ENCODE results near the gene FBLN2.

FBLN2 gene

GRCh38 chr3:13533885-13534301 lies 15.0 kb upstream of the FBLN2 start:
- no peak for DNase-seq

DNA sequence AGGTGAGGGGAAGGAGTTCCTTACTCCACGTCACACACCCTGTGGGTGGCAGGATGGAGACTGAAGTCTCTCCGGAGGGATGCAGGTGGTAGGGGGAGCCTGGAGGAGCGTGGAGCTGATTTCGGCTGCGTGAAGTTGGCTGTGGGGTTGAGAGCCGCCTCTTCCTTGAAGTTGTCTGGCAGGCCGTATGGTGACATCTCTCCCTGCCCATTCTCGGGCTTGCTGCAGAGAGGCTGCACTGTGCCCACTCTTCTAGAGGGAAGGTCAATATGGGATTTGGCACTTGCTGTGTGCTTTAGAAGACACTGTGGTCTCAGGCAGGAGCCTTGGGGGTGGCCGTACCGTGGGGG lies 13.4 kb upstream of the FBLN2 start:
- DNase-seq, result no peak

- no peak for DNase-seq
Measured at GRCh38 chr3:13535905-13536304, 13.0 kb upstream of the FBLN2 start.

DNA sequence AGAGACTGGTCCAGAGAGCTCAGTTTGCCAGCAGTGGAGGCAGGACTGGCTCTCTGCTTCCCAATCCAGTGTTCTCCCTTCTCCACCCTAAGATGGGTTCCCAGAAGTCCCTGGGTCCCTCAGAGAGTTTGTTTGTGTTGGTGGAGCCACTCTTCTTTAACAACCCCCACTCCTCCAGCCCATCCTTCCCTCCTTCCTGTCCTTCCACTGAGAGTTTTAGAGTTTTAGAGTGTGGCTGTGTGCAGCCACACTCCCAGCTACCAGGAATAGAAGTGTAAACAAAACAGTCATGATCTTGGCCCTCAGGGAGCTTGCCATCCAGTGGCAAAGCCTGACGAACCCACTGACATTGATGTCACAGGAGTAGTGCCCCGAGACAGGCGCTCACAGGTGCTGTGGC lies 12.5 kb upstream of the FBLN2 start:
- no peak for DNase-seq

- DNase-seq, result peak; percentile 51
Measured at GRCh38 chr3:13536832-13537231, 12.1 kb upstream of the FBLN2 start.

- DNase-seq, result no peak
Measured at GRCh38 chr3:13537244-13537908, 11.5 kb upstream of the FBLN2 start.

GRCh38 chr3:13537909-13538296 lies 11.0 kb upstream of the FBLN2 start:
- DNase-seq, result no peak

GRCh38 chr3:13538520-13539291 lies 10.2 kb upstream of the FBLN2 start:
- DNase-seq, result no peak

DNA sequence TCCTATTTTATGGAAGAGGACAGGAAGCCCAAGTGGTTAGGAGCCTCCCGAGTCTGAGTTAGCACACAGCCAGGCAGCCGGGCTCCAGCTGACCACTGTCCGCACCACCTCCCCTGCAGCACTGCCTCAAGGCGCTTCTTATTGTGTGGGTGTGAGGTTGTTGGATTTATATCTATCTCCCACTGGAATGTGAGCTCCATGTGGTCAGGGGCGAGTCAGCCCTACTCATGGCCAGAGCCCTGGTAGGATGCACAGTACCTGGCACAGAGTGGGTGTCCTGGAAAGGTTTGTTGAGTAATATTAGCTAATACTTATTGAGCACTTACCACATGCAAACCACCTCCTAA lies 9.7 kb upstream of the FBLN2 start:
- no peak for DNase-seq

- no peak for DNase-seq
Measured at GRCh38 chr3:13539671-13540070, 9.3 kb upstream of the FBLN2 start.

DNA sequence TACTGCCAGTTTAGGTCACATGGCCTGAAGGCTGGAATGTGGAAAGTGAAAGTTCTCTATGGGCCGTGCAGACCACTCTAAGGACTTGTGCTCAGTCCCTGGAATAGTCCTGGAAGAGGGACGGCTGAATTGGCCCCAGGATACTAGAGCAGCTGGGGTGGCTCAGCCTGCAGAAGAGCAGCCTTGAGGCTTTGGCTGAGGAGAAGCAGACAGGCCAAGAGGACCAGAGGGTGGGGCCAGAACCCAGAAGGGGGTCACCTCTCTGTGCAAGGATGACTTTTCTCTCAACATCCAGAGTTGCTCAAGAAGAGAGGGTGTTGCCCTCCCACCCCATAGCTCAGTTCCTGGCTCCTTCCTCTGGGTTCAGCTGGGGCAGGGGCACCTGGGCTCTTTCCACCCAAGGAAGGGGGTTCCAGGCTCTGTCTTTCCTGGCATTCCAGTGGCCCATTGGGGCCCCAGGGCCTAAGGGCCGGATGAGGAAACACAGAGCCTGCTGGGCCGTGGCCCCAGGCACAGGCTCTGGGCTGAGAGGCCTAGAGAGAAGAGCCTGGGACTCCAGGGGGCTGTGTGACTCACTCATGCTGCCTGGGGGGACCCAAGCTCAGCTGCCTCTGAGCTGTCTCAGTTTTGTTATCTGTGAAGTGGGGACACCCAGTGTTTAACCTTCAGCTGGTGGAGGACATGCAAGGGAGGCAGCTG lies 8.5 kb upstream of the FBLN2 start:
- DNase-seq, result no peak

DNA sequence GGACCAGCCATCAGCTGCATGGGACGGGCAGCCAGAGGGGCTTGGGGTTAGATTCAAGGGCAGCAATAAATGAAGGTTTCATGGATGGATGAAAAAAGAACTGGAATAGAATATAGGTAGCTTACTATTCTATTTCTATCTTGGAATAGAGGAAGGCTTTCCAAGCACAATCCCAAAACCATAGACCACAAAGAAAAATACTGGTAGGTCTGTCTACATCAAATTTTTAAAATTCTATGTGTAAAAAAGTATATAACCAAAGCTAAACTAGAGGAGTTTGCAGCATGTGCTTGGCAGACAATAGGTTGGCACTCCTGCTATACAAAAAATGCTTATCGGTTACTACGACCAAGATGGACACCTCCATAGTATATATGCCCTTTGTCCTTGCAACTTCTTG lies 7.2 kb upstream of the FBLN2 start:
- DNase-seq, result no peak

DNA sequence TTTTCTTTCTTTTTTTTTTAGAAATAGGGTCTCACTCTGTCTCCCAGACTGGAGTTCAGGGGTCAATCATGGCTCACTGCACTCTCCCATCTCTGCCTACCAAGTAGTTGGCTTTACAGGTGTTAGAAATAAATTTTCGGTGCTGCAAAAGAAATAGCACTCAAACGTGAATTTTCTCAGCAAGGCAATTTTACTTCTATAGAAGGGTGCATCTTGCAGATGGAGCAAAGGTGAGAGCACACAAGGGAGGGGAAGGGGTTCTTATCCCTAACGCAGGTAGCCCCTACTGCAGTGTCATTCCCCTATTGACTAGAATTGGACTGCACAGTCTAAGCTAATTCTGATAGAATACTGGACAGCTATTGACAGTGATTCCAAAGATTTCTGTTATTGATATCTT lies 6.8 kb upstream of the FBLN2 start:
- no peak for DNase-seq

GRCh38 chr3:13543253-13543652 lies 5.7 kb upstream of the FBLN2 start:
- no peak for DNase-seq

DNA sequence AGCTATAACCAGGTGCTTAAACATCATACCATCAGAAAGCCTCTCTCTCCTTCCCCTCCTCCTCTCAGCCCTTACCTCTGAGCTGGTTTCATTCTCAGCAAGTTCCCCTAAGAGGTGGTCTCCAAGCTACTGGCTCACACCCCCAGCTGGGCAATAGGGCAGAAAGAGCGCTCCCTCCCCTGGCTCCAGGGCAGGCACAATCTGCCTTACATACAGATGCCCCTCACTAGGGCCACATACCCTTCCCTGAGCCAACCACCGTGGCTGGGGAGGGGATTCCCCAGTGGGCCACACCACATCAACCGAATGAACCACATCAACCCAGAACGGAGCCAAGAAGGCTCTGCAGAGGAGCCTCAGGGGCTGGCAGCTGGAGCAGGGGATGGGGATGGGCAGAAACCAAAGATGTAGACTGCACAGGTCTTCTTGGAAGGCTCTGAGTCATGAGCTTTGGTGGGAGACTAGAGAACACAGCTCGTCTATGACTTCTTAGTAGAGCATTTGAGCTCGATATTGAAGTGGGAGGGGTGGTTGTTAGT lies 4.6 kb upstream of the FBLN2 start:
- no peak for DNase-seq

DNA sequence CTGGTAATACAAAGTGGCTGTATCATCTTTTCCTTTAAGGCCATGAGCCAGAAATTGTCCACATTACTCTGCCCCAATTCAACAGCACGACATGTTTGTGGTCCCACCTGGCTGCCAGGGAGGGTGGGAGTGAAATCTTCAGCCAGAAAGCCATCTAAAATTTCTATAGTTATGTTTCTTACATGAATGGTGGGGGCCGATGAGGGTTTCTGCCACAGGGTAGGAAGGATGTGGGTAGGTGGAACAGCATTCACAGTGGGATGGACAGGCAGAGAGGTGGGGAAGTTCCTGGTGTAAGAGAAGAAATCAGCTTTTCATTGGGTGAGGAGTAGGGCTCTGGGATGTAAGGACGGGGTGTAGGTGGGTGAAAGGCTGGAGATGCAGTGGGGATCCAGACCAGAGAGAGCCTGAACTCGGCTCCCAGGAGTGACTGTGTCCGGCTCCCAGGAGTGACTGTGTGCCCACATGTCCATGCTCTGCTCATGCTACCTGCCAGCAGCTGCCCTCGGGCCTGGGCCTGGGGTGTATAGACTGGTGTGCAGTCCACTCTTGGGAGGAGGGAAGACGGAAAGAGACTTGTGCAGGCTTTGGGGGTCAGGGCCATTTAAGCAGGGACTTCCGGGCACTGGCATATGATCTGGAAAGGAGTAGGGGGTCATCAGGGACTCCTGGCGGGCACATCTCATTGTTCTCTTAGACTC lies 3.8 kb upstream of the FBLN2 start:
- no peak for DNase-seq

- no peak for DNase-seq
Measured at GRCh38 chr3:13545952-13546454, 2.9 kb upstream of the FBLN2 start.

GRCh38 chr3:13546667-13547171 lies 2.2 kb upstream of the FBLN2 start:
- no peak for DNase-seq

- DNase-seq, result no peak
Measured at GRCh38 chr3:13547591-13548371, 1.1 kb upstream of the FBLN2 start.

DNA sequence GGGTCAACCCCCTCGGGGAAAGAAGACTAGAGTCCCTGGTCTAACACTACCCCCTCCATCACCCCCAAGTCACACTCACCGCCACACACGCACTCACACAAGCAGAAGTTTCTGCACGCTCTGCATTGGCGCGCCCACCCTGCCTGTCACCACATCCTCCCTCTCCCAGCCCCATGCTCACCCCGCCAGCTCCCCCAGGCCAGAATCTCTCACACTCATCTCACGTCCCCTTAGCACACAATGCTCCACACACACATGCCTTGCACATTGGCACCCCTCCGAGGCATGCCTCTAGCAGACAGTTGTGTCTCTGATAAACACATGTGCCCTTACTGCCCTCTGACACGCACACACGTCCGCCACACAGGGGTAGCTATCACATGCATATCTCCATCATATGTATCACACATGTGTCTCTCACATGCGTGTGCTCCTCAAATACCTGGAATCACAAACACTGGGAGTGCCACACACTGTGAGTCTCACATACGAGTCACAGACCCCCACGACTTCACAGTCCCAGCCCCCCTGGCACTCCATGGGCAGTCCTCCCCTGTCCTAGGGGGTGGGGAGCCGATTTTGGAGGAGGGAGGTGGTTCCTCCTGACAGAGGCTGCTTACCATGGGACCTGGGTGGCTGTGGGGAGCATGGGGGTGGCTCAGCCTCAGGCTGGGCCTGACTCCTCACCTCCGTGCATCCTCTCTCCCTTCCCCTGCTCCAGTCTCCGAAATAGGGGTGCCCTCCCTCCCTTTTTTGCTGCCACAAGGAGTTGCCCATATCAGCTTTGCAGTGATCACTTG lies 898 bp downstream of the FBLN2 start:
- no peak for DNase-seq

DNA sequence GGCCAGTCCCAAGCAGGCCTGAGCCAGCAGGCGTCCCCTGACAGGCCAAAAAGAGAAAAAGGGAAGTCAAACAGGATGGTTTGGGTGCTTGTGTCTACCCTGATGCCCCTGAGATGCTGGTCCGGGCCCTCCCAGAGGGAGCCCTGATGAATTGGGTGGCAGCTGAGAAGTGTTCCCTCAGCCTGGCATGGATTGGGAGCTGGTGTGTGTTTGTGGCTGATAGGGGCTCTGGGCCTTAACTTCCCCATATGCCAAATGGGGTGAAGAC lies 1.4 kb downstream of the FBLN2 start:
- no peak for DNase-seq
